ENCODE measurements around the gene CDKAL1.

CDKAL1 gene

DNA sequence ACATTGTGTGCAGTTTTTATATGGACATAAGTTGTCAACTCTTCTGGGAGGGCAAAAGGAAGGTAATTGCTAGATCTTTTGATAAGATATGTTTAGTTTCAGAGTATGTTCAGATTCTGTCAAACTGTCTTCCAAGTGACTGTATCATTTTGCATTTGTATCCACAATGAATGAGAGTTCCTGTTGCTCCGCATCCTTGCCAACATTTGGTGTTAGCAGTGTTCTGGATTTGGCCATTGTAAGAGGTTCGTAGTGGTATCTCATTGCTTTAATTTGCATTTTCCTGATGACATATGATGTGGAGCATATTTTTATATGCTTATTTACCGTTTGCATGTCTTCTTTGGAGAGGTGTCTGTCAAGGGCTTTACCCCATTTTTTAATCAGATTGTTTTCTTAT, 150.2 kb downstream of the CDKAL1 start:
- no peak for DNase-seq

DNA sequence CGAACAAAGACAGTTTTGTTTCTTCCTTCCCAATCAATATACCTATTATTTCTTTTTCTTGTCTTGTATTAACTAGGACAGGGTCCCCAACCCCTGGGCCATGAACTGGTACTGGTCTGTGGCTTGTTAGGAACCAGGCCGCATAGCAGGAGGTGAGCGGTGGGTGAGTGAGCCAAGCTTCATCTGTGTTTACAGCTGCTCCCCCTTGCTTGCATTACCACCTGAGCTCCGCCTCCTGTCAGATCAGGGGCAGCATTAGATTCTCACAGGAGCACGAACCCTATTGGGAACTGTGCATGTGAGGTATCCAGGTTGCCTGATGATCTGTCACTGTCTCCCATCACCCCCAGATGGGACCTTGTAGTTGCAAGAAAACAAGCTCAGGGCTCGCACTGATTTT, 151.9 kb downstream of the CDKAL1 start:
- DNase-seq = peak; percentile 94 to 97

DNA sequence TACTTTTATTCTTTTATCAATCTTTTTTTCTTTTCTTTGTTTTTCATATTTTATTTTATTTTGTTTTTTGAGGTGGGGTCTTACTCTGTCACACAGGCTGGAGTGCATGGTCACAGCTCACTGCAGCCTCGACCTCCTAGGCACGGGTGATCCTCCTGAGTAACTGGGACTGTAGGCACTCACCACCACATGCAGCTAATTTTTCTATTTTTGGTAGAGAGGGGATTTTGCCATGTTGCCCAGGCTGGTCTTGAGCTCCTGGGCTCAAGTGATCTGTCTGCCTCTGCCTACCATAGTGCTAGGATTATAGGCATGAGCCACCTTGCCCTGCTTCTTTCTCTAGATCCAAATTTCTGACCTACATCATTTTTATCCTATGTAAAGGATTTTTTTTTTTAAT, 153.2 kb downstream of the CDKAL1 start:
- DNase-seq = peak; percentile 40 to 76

- DNase-seq = peak; percentile 65 to 91
Measured at GRCh38 chr6:20688710-20689500, 154.6 kb downstream of the CDKAL1 start.

- DNase-seq = peak; percentile 85 to 92
Measured at GRCh38 chr6:20691185-20691584, 156.9 kb downstream of the CDKAL1 start.

- peak in 1 of 2 experiments; percentile 64 for DNase-seq
Measured at GRCh38 chr6:20692023-20692422, 157.8 kb downstream of the CDKAL1 start.

GRCh38 chr6:20693466-20694063, 159.3 kb downstream of the CDKAL1 start:
- peak in 1 of 2 experiments; percentile 32 for DNase-seq

DNA sequence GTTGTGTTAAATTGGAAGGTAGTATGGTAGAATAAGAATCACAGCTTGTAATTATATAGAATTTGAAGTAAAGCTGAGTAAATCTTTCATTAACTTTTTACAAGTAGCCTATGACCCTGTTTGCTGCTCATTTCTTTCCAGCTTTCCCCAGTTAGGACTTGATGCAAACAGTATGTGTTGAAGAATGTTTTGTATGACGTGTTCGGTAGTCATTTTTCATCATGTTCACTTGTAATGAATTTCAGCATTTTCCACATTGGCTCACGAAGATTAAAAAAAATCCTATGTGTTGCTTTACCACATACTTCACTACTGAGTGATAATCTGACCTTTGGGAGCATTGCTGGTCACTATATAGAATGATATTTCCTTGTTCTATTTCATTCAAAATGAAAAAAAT, 162.4 kb downstream of the CDKAL1 start:
- peak in 1 of 2 experiments; percentile 11 for DNase-seq

GRCh38 chr6:20698675-20699074, 164.4 kb downstream of the CDKAL1 start:
- DNase-seq = no peak

- DNase-seq = peak; percentile 78 to 99
Measured at GRCh38 chr6:20699402-20699801, 165.1 kb downstream of the CDKAL1 start.

DNA sequence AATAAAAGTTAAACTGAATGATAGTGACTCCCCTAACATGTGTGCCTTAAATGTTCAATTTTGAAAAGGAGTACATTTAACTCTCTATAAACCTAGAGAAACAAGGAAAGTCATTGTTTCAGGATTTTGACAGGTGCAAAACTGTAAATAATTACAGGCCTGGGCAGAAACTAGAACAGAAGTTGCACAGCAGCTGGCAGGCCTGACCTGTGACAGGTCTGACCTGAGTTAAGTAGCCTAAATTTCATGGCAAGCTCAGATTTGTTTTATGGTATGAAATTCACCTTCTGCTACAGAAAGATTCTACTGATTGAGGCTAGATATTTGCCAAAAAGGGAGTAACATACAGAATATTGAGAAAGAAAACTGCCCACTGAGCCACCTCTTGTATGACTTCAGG, 166.1 kb downstream of the CDKAL1 start:
- peak; percentile 64 to 93 for DNase-seq

- peak in 1 of 2 experiments; percentile 90 for DNase-seq
Measured at GRCh38 chr6:20702366-20702765, 168.1 kb downstream of the CDKAL1 start.

DNA sequence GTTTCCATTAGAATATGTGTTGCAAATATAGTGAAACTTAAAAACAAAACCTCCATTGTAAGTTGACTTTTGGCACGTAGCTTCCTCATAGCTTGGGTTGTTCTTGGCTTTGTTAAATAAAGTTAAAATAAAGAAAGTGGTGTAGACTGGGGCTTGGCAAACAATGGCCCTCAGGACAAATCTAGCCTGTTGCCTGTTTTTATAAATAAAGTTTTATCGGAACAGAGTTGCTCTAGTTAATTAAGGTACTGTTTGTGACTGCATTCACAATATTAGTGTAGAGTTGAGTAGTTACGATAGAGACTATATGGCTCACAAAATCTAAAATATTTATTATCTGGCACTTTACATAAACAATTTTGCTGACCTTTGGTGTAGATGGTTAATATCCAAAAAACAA, 168.8 kb downstream of the CDKAL1 start:
- DNase-seq = no peak

GRCh38 chr6:20704325-20705025, 170.2 kb downstream of the CDKAL1 start:
- peak in 1 of 2 experiments; percentile 28 for DNase-seq

DNA sequence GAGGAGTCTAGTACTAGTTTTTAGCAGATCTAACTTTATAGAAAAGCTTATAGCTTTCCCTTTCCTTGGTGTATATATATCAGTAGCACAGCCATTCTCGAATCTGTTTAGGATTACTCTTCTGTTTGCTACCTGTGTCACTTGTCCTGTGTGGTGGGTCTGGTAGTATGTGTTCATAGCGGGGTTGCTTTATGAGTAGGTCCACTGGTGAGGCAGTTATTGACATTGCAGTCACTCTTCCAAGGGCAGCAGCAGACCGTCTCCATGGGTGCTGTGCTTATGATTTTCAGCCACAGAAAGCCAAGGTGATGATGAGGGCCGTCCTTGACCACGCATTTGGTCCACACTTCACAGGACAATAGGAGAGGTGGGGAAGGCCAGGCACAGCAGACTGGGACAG, 171.5 kb downstream of the CDKAL1 start:
- DNase-seq = peak in 1 of 2 experiments; percentile 69

- DNase-seq = peak; percentile 84 to 99
Measured at GRCh38 chr6:20706238-20706938, 172.1 kb downstream of the CDKAL1 start.

- DNase-seq = peak; percentile 69 to 94
Measured at GRCh38 chr6:20706939-20707485, 172.8 kb downstream of the CDKAL1 start.

- DNase-seq = no peak
Measured at GRCh38 chr6:20707870-20708269, 173.6 kb downstream of the CDKAL1 start.

DNA sequence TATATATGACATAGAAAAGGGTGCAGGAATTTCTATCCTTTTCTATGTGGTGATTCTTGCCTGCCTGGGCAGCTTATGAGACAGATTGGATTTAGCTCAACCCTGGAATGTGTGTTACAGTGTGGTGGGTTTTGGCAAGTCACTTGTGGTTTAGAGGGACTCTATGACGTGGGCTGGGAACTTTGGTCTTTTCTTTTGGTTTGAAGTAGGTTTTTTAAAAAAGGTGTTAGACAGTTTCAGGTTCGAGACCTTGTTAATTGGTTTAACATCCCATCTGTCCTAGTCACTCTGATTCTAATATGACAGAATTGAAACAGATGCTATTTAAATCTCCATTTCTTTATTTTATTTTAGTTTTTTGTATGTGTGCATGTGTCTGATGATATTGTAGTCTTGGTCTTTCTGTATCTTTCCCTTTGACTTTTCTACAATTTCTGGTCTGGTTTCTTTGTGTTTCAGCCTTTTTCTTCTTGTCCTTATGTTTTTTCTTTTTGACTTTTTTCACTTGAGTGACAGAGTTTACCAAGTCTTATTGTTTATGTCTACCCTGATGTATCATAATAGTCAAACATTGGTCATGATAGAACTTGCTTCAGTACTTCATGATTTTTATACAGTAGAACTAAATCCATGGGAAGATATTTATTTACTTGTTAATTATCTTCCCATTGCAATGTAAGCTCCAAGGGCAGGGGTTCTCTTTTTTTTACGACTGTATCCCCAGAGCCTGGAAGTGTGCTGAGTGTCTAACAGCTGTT, 174.3 kb downstream of the CDKAL1 start:
- DNase-seq = peak; percentile 83 to 94

DNA sequence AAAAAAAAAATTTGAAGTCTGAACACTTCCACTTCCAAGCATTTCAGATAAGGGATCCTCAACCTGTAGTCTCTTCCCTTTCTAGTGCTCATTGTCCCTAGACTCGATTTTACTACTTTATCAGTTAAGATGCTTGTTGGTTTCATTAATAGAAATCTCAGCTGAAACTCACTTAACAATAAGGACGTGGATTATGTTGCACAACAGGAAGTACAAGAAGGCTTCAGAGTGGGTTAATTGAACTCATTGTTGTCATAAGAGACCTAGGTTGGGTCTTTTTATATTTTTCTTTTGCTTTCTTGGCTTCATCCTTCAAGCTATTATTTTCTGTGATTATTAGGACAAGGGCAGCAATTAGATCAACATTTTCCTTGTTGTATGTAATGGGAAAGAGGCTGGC, 175.2 kb downstream of the CDKAL1 start:
- DNase-seq = peak in 1 of 2 experiments; percentile 41

GRCh38 chr6:20710341-20710740, 176.1 kb downstream of the CDKAL1 start:
- DNase-seq = no peak

DNA sequence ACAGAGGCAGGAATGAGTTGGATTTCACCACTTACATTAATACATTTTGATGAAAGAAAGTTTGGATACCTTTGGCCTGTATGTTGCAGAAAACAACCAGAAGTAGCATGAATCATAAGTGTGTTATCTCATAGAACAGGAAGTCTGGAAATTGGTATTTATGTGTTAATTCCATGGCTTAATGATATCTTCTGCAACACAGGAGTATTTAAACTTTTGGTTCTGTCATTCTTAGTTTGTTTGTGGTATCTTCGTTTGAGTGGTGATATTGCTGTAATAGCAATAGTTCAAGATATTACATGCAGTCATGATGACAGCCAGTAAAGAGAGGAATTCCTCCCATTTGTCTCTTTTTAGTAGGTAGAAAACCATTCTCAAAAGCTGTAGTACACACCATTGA, 177.3 kb downstream of the CDKAL1 start:
- no peak for DNase-seq
